ENCODE measurements around the gene MEOX1.

The MEOX1 gene

GRCh38 chr17:43655693-43656255 lies 5.9 kb downstream of the MEOX1 start:
- DNase-seq (ENCODE audit: low read depth) = no peak

GRCh38 chr17:43652124-43652480 lies 9.6 kb downstream of the MEOX1 start:
- DNase-seq (ENCODE audit: low read depth) = no peak

- no peak for DNase-seq (ENCODE audit: low read depth)
These were observed 11.3 kb downstream of the MEOX1 start for GRCh38 chr17:43650471-43650870.

GRCh38 chr17:43648916-43649315 lies 12.8 kb downstream of the MEOX1 start:
- no peak for DNase-seq (ENCODE audit: low read depth)

GRCh38 chr17:43645765-43646481 lies 15.8 kb downstream of the MEOX1 start:
- no peak for DNase-seq (ENCODE audit: low read depth)

GRCh38 chr17:43645450-43645764 lies 16.3 kb downstream of the MEOX1 start:
- no peak for DNase-seq (ENCODE audit: low read depth)

- DNase-seq (ENCODE audit: low read depth) = no peak
These were observed 17.6 kb downstream of the MEOX1 start for GRCh38 chr17:43644081-43644480.

- DNase-seq (ENCODE audit: low read depth) = no peak
These were observed 20.3 kb downstream of the MEOX1 start for GRCh38 chr17:43641416-43641815.

- DNase-seq (ENCODE audit: low read depth) = no peak
These were observed 21.1 kb downstream of the MEOX1 start for GRCh38 chr17:43640491-43641252.

GRCh38 chr17:43637563-43638323 lies 24.0 kb downstream of the MEOX1 start:
- DNase-seq (ENCODE audit: low read depth) = no peak

- DNase-seq (ENCODE audit: low read depth) = no peak
These were observed 25.3 kb downstream of the MEOX1 start for GRCh38 chr17:43636426-43636825.

GRCh38 chr17:43634591-43635125 lies 27.1 kb downstream of the MEOX1 start:
- DNase-seq (ENCODE audit: low read depth) = no peak

GRCh38 chr17:43632221-43632620 lies 29.5 kb downstream of the MEOX1 start:
- no peak for DNase-seq (ENCODE audit: low read depth)

GRCh38 chr17:43631429-43631828 lies 30.3 kb downstream of the MEOX1 start:
- no peak for DNase-seq (ENCODE audit: low read depth)

- no peak for DNase-seq (ENCODE audit: low read depth)
These were observed 33.6 kb downstream of the MEOX1 start for GRCh38 chr17:43628089-43628650.

GRCh38 chr17:43627653-43628052 lies 34.1 kb downstream of the MEOX1 start:
- no peak for DNase-seq (ENCODE audit: low read depth)

GRCh38 chr17:43626023-43626422 lies 35.7 kb downstream of the MEOX1 start:
- no peak for DNase-seq (ENCODE audit: low read depth)

- DNase-seq (ENCODE audit: low read depth) = no peak
These were observed 36.1 kb downstream of the MEOX1 start for GRCh38 chr17:43625606-43626005.

GRCh38 chr17:43620581-43620980 lies 41.1 kb downstream of the MEOX1 start:
- DNase-seq (ENCODE audit: low read depth) = no peak

- DNase-seq (ENCODE audit: low read depth) = no peak
These were observed 41.6 kb downstream of the MEOX1 start for GRCh38 chr17:43620147-43620546.

GRCh38 chr17:43619705-43620104 lies 42.0 kb downstream of the MEOX1 start:
- no peak for DNase-seq (ENCODE audit: low read depth)

GRCh38 chr17:43618276-43618675 lies 43.4 kb downstream of the MEOX1 start:
- DNase-seq (ENCODE audit: low read depth) = no peak

Measured in non-pigmented ciliary epithelial cell (primary cell).